GM18526 (cell line): ENCODE measurements around the gene OSBPL8.

ENCODE experiments used
- POLR2A ChIP-seq: IDR thresholded peaks from 3 replicates; pipeline ENCODE4 v1.6.1; 2011; ENCODE audit not compliant: insufficient read length; ENCODE audit errors: extremely low read depth

The OSBPL8 gene

DNA sequence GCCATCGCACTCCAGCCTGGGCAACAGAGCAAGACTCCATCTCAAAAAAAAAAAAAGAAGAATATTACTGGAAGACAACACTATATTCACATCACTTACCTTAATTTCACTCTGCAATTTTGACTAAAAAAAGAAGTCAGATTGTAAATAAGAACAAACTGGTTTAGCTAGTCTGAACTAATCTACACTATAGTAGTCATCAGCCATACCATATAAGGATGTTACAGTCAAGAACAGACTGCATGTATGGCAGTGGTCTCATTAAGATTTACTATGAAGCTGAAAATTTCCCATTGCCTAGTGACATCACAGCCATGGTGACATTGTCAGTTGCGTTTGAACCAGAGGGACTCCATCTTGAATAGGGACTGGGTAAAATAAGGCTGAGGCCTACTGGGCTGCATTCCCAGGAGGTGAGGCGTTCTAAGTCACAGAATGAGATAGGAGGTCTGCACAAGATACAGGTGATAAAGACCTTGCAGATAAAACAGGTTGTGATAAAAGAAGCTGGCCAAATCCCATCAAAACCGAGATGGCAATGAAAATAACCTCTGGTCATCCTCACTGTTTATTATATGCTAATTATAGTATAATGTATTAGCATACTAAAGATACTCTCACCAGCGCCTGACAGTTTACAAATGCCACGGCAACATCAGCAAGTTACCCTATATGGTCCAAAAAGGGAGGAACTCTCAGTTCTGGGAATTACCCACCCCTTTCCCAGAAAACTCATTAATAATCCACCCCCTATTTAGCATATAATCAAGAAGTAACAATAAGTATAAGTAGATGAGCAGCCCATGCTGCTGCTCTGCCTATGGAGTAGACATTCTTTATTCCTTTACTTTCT is 51.2 kb downstream of the OSBPL8 start:
- TF ChIP-seq POLR2A = no peak

DNA sequence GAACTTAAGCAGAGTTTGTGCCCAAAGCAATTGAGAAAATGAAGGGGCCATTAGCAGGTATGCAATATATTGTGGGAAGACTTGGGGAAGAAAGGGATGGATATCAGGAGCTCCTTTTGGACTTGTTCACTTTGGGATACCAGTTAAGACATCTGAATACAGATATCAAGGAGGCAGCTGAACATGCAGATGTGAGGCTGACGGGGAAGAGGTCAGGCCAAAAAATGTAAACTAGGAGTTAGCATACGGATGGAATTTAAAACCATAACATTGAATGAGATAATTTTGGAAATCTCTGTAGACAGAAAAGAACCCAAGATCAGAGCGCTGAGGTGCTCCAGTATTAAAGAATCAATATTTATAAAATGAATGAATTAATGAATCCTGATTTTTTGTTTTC is 53.4 kb downstream of the OSBPL8 start:
- no peak for TF ChIP-seq POLR2A

- no peak for TF ChIP-seq POLR2A
These were observed 54.5 kb downstream of the OSBPL8 start for GRCh38 chr12:76505050-76505449.

DNA sequence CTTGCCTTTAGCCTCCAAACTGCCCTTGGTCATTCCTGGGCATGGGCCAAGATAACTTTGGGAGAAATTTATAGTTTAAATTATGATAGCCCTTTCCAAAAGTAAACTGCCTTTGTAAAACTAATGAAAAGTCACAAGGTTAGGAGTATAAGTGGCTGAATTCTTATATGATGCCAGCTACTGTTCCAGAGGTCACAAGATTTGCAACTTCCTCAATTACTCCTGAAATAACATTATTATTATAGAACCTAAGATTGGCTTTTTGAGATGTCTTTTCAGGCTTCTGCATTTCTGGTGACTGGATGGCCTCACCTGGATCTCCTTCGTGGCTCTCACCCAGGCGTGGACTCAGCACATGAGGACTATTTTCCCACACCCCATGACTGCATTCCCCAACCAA is 55.0 kb downstream of the OSBPL8 start:
- TF ChIP-seq POLR2A = no peak

- TF ChIP-seq POLR2A = no peak
These were observed 55.6 kb downstream of the OSBPL8 start for GRCh38 chr12:76503957-76504356.

DNA sequence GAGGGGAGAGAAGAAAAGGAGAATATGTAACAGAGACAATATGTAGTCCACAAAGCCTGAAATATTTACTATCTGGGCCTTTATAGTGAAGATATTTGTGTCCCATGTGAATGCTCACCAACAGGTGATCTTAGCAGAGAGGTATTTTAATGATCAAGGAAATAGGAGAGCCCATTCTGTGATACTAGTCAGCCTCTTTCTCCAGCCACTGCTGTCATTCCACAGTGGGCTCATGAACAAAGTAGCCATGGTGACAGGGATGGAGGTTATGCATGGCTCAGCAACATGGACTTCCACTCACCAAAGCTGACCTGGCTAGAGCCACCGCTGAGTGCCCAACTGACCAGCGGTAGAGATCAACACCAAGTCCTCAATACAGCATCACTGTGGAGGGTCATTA is 58.2 kb downstream of the OSBPL8 start:
- TF ChIP-seq POLR2A = no peak

GRCh38 chr12:76495556-76495955 is 64.0 kb downstream of the OSBPL8 start:
- no peak for TF ChIP-seq POLR2A

DNA sequence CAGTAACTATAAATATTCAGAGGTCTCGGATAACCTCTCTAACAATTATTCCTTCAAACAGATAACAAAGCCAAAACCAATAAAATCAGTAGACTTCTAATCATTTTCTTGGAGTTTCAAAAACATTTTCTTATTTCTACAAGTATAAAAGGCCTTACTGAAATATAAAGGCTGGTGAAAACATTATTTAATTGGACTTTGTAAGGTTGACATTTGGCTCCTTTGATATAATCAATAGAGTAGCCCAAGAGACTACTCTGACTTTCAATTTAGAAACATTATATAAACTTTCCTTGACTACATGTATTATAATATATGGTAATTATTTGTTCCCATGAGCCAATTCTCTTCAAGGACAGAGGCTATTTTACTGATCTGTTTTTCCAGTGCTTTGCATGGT is 68.3 kb downstream of the OSBPL8 start:
- no peak for TF ChIP-seq POLR2A

DNA sequence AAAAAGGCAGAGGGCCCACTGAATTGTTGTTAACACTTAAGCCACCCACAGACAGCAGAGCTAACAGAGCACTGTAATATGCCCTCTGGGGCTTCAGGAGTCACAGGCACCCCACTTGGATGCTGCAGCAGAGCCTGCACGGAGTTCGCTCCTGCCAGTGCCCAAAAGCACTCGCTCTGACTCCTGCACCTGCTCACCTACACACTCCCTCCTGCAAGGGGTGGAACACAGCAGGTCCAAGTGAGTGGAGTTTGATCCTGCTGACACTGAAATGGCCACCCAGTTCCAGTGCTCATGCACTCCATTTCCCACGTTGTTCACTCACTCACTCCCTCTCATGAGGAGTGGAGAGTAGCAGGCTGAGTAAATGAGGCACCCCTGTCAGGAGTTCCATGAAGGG is 68.8 kb downstream of the OSBPL8 start:
- no peak for TF ChIP-seq POLR2A

DNA sequence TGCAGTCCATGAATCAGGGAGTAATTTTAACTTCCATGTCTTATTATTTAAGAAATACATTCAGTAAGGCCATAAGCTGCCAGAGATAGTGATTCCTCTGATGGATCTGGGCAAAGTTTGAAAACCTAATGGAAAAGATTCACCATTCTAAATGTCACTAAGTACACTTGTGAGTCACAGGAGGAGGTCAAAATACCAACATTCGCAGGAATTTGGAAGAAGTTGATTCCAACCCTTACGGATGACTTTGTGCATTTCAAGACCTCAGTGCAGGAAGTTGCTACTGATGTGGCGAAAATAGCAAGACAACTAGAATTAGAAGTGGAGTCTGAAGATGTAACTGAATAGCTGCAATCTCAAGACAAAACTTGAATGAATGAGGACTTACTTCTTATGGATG is 69.8 kb downstream of the OSBPL8 start:
- no peak for TF ChIP-seq POLR2A

- TF ChIP-seq POLR2A = no peak
These were observed 73.6 kb downstream of the OSBPL8 start for GRCh38 chr12:76486011-76486410.

GRCh38 chr12:76480796-76481195 is 78.8 kb downstream of the OSBPL8 start:
- TF ChIP-seq POLR2A = no peak

DNA sequence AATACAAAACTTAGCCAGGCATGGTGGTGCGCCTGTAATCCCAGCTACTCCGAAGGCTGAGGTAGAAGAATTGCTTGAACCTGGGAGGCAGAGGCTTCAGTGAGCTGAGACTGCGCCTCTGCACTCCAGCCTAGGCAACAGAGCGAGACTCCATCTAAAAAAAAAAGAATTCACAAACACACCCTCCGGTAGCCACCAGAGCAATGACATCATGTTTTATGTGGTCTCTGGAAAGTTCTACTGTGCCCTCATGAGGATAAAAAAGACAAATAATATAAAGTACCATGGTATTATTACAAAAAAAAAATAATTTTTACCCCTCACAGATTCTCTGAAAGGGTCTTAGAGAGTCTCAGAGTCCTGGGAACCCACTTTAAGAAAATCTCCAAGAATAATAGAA is 81.5 kb downstream of the OSBPL8 start:
- TF ChIP-seq POLR2A = no peak

- TF ChIP-seq POLR2A = no peak
These were observed 88.0 kb downstream of the OSBPL8 start for GRCh38 chr12:76471579-76471978.

- TF ChIP-seq POLR2A = no peak
These were observed 89.3 kb downstream of the OSBPL8 start for GRCh38 chr12:76470028-76470939.

GRCh38 chr12:76464631-76465166 is 94.9 kb downstream of the OSBPL8 start:
- no peak for TF ChIP-seq POLR2A
